ENCODE measurements around the gene CDKN1C.

The CDKN1C gene

GRCh38 chr11:2885678-2886081 lies at the start of gene CDKN1C:
Gene CDKN1C (minus strand): TSS chr11:2885775. CDS start chr11:2885456, 319 bp downstream.
- peak; percentile 84 for DNase-seq (ENCODE audit: extremely low spot score)
- ChIA-PET POLR2A (interaction anchor here (1.0 to 1.7 kb wide), 2 partner anchors 186 to 353 kb away, joined by 5 to 7 read pairs; partner anchors contain the start of gene KCNQ1OT1), CTCF (interaction anchor here (10.9 kb wide), 1 partner anchor 353 kb away, joined by 146 read pairs; no protein-coding TSS in a partner anchor)
- no peak for TF ChIP-seq FOXA1 (IDR thresholded peaks at IDR 0.05)

GRCh38 chr11:2934611-2935239 lies 49.1 kb upstream of the CDKN1C start:
- no peak for DNase-seq (ENCODE audit: extremely low spot score)
- TF ChIP-seq CTBP1 (IDR thresholded peaks at IDR 0.05; ENCODE audit: borderline replicate concordance) (no peak), ZNF384 (IDR thresholded peaks at IDR 0.05) (no peak), SUZ12 (IDR thresholded peaks at IDR 0.05) (no peak), FOXM1 (IDR thresholded peaks at IDR 0.05; ENCODE audit: borderline replicate concordance) (no peak), FOXK2 (IDR thresholded peaks at IDR 0.05) (no peak), TARDBP (IDR thresholded peaks at IDR 0.05) (no peak), ARNT (IDR thresholded peaks at IDR 0.05) (no peak), LEF1 (IDR thresholded peaks at IDR 0.05; ENCODE audit: borderline replicate concordance) (no peak), NFRKB (IDR thresholded peaks at IDR 0.05) (no peak), BHLHE40 (IDR thresholded peaks at IDR 0.05; ENCODE audit: borderline replicate concordance) (no peak), ELF4 (IDR thresholded peaks at IDR 0.05) (no peak), HDGF (IDR thresholded peaks at IDR 0.05; ENCODE audit: borderline replicate concordance) (no peak)
- POLR2A ChIA-PET = interaction anchor here (1.3 kb wide), 1 partner anchor 25 kb away, joined by 3 read pairs; no protein-coding TSS in a partner anchor
- CTCF ChIA-PET = no interaction called here

- ChIA-PET CTCF (no interaction called here), POLR2A (interaction anchor here (0.9 to 1.3 kb wide), 3 partner anchors 9 to 58 kb away, joined by 3 read pairs; partner anchors contain the start of gene NAP1L4)
- no peak for TF ChIP-seq PKNOX1 (IDR thresholded peaks at IDR 0.05)
- TF ChIP-seq NFRKB (IDR thresholded peaks at IDR 0.05) = no peak
- no peak for TF ChIP-seq TARDBP (IDR thresholded peaks at IDR 0.05)
- no peak for TF ChIP-seq FOXM1 (IDR thresholded peaks at IDR 0.05; ENCODE audit: borderline replicate concordance)
- no peak for TF ChIP-seq CTBP1 (IDR thresholded peaks at IDR 0.05; ENCODE audit: borderline replicate concordance)
- no peak for TF ChIP-seq HDGF (IDR thresholded peaks at IDR 0.05; ENCODE audit: borderline replicate concordance)
- no peak for TF ChIP-seq ELF4 (IDR thresholded peaks at IDR 0.05)
- no peak for DNase-seq (ENCODE audit: extremely low spot score)
Measured at GRCh38 chr11:2934021-2934550, 48.5 kb upstream of the CDKN1C start.

- TF ChIP-seq TARDBP (IDR thresholded peaks at IDR 0.05) (no peak), SUZ12 (IDR thresholded peaks at IDR 0.05) (no peak), ZNF384 (IDR thresholded peaks at IDR 0.05) (no peak), FOXM1 (IDR thresholded peaks at IDR 0.05; ENCODE audit: borderline replicate concordance) (no peak), ARNT (IDR thresholded peaks at IDR 0.05) (no peak), FOXK2 (IDR thresholded peaks at IDR 0.05) (no peak), PKNOX1 (IDR thresholded peaks at IDR 0.05) (no peak), LEF1 (IDR thresholded peaks at IDR 0.05; ENCODE audit: borderline replicate concordance) (no peak), BHLHE40 (IDR thresholded peaks at IDR 0.05; ENCODE audit: borderline replicate concordance) (no peak), CTBP1 (IDR thresholded peaks at IDR 0.05; ENCODE audit: borderline replicate concordance) (no peak), FOXA1 (IDR thresholded peaks at IDR 0.05) (no peak), ELF4 (IDR thresholded peaks at IDR 0.05) (no peak), SP1 (IDR thresholded peaks at IDR 0.05) (no peak), HDGF (IDR thresholded peaks at IDR 0.05; ENCODE audit: borderline replicate concordance) (no peak), L3MBTL2 (conservative IDR thresholded peaks at IDR 0.05) (no peak), NFRKB (IDR thresholded peaks at IDR 0.05) (no peak)
- ChIA-PET POLR2A (interaction anchor here (0.9 to 1.3 kb wide), 3 partner anchors 10 to 58 kb away, joined by 3 read pairs; partner anchors contain the start of gene NAP1L4), CTCF (no interaction called here)
- DNase-seq (ENCODE audit: extremely low spot score) = no peak
Measured at GRCh38 chr11:2933375-2934020, 47.9 kb upstream of the CDKN1C start.

GRCh38 chr11:2932850-2933251 lies 47.3 kb upstream of the CDKN1C start:
- ChIA-PET POLR2A (interaction anchor here (0.9 to 1.2 kb wide), 2 partner anchors 40 to 59 kb away, joined by 3 read pairs; partner anchors contain the start of gene NAP1L4), CTCF (no interaction called here)
- TF ChIP-seq FOXK2 (IDR thresholded peaks at IDR 0.05) = no peak
- no peak for TF ChIP-seq TARDBP (IDR thresholded peaks at IDR 0.05)
- no peak for TF ChIP-seq PKNOX1 (IDR thresholded peaks at IDR 0.05)
- no peak for TF ChIP-seq HDGF (IDR thresholded peaks at IDR 0.05; ENCODE audit: borderline replicate concordance)
- TF ChIP-seq ELF4 (IDR thresholded peaks at IDR 0.05) = no peak
- no peak for TF ChIP-seq L3MBTL2 (conservative IDR thresholded peaks at IDR 0.05)
- no peak for TF ChIP-seq NFRKB (IDR thresholded peaks at IDR 0.05)
- TF ChIP-seq ARNT (IDR thresholded peaks at IDR 0.05) = no peak
- no peak for TF ChIP-seq FOXA1 (IDR thresholded peaks at IDR 0.05)
- no peak for TF ChIP-seq LEF1 (IDR thresholded peaks at IDR 0.05; ENCODE audit: borderline replicate concordance)
- no peak for TF ChIP-seq ZNF384 (IDR thresholded peaks at IDR 0.05)
- TF ChIP-seq SUZ12 (IDR thresholded peaks at IDR 0.05) = no peak
- TF ChIP-seq FOXM1 (IDR thresholded peaks at IDR 0.05; ENCODE audit: borderline replicate concordance) = no peak
- TF ChIP-seq BHLHE40 (IDR thresholded peaks at IDR 0.05; ENCODE audit: borderline replicate concordance) = no peak
- TF ChIP-seq CTBP1 (IDR thresholded peaks at IDR 0.05; ENCODE audit: borderline replicate concordance) = no peak
- TF ChIP-seq SP1 (IDR thresholded peaks at IDR 0.05) = no peak
- no peak for DNase-seq (ENCODE audit: extremely low spot score)

Measured in HEK293T (cell line).